Type B pancreatic cell (in vitro differentiated cells): ENCODE measurements around the gene PUS1. TPM values are rescaled to one million over a fixed set of nuclear protein-coding genes. Genes with fewer than 3 reads are reported as not detected.
"Not testable (repeated sequence)": the region's sequence is repeated elsewhere in the genome, so short reads cannot be mapped to it uniquely, and the experiment has no call there.

Source experiments
- DNase-seq: peaks from one replicate; pipeline ENCODE4 v3.0.0; 2021; ENCODE audit warnings: mixed read lengths; ENCODE audit not compliant: unreplicated experiment; ENCODE audit errors: extremely low spot score
- H3K27ac Mint-ChIP-seq: 2 replicates; pipeline ENCODE4 v1.8.0; 2021; ENCODE audit warnings: mild to moderate bottlenecking, mixed read lengths
- H3K27me3 Mint-ChIP-seq: 2 replicates; pipeline ENCODE4 v1.8.0; 2021; ENCODE audit warnings: mixed read lengths
- H3K36me3 Mint-ChIP-seq: 2 replicates; pipeline ENCODE4 v1.8.0; 2021; ENCODE audit warnings: mixed read lengths
- H3K4me1 Mint-ChIP-seq: one replicate; pipeline ENCODE4 v1.8.0; 2021; ENCODE audit warnings: mixed read lengths; ENCODE audit not compliant: unreplicated experiment
- H3K4me3 Mint-ChIP-seq: 2 replicates; pipeline ENCODE4 v1.8.0; 2021; ENCODE audit warnings: mild to moderate bottlenecking, mixed read lengths
- H3K9me3 Mint-ChIP-seq: 2 replicates; pipeline ENCODE4 v1.8.0; 2021; ENCODE audit warnings: mixed read lengths
- total RNA-seq: library from RNA; stranded (reverse); gene quantifications from 2 replicates; pipeline ENCODE4 v1.2.1, GENCODE V29; 2021; ENCODE audit warnings: low replicate concordance
- TF ChIP-seq, protein P1 (sequence below): fragments of 200-600 bp; sonication (generic); conservative IDR thresholded peaks from 2 replicates; pipeline ENCODE4 v1.5.0; 2021; ENCODE audit warnings: antibody characterized with exemption, mild to moderate bottlenecking

The PUS1 gene
- total RNA-seq, 1 donor from 2014 or later: 38.1 TPM

DNA sequence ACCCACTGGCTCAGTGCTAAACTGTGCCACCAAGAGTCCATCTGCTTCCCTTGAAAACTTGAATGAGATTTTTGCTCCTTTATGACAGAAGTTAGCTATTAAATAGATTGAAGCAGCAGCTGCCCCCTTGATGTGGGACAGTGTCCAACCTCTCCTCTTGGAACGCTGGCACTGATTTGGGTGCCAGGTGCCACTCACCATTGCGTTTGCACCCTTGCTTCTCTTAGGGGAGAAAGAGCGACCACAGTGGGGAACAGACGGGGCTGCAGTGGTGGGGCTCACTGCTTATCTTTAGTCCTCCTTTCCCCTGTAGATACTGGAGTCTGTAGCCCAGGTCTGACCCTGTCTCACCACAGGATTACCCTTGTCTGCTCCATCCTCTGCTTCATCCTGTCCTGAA, 30.0 kb downstream of the PUS1 start:
- H3K36me3 Mint-ChIP-seq: peaks cover 7% of the 10 kb centered on the region
- TF ChIP-seq, protein P1, sequence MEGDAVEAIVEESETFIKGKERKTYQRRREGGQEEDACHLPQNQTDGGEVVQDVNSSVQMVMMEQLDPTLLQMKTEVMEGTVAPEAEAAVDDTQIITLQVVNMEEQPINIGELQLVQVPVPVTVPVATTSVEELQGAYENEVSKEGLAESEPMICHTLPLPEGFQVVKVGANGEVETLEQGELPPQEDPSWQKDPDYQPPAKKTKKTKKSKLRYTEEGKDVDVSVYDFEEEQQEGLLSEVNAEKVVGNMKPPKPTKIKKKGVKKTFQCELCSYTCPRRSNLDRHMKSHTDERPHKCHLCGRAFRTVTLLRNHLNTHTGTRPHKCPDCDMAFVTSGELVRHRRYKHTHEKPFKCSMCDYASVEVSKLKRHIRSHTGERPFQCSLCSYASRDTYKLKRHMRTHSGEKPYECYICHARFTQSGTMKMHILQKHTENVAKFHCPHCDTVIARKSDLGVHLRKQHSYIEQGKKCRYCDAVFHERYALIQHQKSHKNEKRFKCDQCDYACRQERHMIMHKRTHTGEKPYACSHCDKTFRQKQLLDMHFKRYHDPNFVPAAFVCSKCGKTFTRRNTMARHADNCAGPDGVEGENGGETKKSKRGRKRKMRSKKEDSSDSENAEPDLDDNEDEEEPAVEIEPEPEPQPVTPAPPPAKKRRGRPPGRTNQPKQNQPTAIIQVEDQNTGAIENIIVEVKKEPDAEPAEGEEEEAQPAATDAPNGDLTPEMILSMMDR: no peak
- H3K9me3 Mint-ChIP-seq: no peaks in the 10 kb centered on the region
- H3K27me3 Mint-ChIP-seq: no peaks in the 10 kb centered on the region
- no peak overlapping the region for H3K27ac Mint-ChIP-seq
- H3K4me1 Mint-ChIP-seq: peaks cover 25% of the 10 kb centered on the region
- DNase-seq: no peak
- no peak overlapping the region for H3K4me3 Mint-ChIP-seq

DNA sequence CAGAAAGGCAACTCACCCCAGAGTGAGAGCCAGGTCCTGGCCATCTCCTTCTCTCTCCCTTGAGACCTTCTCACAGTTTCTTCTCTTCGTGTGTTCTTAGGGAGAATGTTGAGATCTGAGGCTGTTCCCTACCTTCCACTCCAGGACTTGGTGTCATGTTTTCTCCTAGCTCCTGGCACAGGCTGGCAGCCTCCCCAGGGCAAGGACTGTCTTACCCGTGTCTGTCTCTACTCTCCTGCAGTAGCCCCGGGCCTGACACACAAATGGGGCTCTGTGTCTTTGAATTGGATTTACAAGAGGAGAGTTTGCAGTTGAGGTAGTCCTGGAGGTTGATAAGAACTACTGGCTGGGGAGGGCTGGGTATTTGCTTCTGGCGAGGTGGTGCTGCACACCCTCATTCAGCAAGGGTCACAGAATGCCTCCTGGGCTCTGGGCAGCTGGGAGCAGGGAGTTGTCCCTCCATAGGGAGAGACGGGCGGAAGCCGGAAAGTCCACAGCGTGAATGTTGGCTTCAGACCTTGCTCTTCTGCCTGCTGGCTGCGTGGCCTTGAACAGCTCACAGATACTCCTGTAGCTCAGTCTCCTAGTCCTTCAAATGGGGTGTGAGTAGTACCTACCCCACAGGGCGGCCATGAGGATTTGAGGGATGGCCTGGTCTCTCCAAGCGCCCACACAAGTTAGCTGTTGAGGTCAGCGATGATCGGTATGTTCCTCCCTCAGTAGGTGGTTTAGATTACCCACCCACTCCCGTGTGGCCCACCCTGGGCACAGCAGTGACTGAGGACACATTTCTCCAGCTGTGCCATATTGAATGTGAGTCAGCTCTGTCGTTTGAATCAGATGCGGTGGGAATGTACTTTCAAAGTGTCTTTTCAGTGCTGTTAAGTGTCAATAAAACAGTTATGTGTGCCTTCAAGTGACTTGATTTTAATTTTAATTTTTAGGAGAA, 30.8 kb downstream of the PUS1 start:
- no peak overlapping the region for H3K27ac Mint-ChIP-seq
- no peaks in the 10 kb centered on the region for H3K27me3 Mint-ChIP-seq
- TF ChIP-seq, protein P1: no peak

DNA sequence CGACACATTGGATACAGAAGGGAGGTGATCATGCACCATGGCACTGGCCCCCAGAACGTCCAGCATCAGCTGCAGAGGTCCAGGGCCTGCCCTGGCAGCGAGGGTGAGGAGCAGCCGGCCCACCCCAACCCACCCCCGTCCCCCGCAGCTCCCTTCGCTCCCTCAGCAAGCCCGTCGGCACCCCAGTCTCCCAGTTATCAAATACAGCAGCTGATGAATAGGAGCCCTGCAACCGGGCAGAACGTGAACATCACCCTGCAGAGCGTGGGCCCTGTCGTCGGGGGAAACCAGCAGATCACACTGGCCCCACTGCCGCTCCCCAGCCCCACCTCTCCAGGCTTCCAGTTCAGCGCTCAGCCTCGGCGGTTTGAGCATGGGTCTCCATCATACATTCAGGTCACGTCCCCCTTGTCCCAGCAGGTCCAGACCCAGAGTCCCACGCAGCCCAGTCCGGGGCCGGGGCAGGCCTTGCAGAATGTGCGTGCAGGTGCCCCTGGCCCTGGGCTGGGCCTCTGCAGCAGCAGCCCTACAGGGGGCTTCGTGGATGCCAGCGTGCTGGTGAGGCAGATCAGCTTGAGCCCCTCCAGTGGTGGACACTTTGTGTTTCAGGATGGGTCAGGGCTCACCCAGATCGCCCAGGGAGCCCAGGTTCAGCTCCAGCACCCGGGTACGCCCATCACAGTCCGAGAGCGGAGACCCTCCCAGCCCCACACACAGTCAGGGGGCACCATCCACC, 31.7 kb downstream of the PUS1 start:
- H3K4me3 Mint-ChIP-seq: not testable (repeated sequence)

More for the DNA sequence above, 30.8 kb downstream of the PUS1 start:
- Mint-ChIP-seq H3K4me3 (no peak overlapping the region), H3K36me3 (peaks cover 7% of the 10 kb centered on the region), H3K4me1 (peaks cover 25% of the 10 kb centered on the region), H3K9me3 (no peaks in the 10 kb centered on the region)
- DNase-seq: no peak

DNA sequence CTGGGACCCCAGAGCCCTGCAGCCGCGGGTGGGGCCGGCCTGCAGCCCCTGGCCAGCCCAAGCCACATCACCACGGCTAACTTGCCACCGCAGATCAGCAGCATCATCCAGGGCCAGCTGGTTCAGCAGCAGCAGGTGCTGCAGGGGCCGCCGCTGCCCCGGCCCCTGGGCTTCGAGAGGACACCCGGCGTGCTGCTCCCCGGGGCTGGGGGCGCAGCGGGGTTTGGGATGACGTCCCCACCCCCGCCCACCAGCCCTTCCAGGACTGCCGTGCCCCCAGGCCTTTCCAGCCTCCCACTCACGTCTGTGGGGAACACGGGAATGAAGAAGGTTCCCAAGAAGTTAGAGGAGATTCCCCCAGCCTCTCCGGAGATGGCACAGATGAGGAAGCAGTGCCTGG, 32.3 kb downstream of the PUS1 start:
- not testable (repeated sequence) for H3K27ac Mint-ChIP-seq, H3K4me3 Mint-ChIP-seq, H3K27me3 Mint-ChIP-seq, DNase-seq, H3K36me3 Mint-ChIP-seq, H3K9me3 Mint-ChIP-seq
- H3K4me1 Mint-ChIP-seq: peaks cover 17% of the 10 kb centered on the region

More for the DNA sequence above, 31.7 kb downstream of the PUS1 start:
- peaks cover 23% of the 10 kb centered on the region for H3K4me1 Mint-ChIP-seq
- H3K9me3 Mint-ChIP-seq, H3K27me3 Mint-ChIP-seq, DNase-seq, H3K36me3 Mint-ChIP-seq, H3K27ac Mint-ChIP-seq: not testable (repeated sequence)

DNA sequence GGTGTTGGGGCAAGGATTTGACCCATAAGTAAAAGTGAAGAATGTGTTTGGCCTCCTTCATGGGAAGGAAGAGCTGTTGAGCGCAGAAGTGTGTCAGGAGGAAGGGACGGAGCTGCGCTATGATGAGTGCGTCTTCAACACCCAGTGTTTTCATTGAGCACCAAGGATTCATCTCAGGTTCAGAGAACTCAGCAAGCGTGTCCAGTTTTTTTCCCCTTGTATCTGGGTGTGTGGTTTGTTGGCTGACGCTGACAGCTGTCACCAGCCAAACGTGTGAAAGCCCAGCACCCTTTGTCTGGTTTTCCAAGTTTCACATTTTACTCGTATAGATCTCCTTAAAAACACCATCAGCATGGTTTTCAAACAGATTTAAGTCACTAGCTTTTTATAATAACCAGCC, 33.0 kb downstream of the PUS1 start:
- Mint-ChIP-seq H3K4me1 (peaks cover 14% of the 10 kb centered on the region), H3K36me3 (peaks cover 3% of the 10 kb centered on the region), H3K27ac (no peak overlapping the region), H3K4me3 (no peak overlapping the region), H3K27me3 (no peaks in the 10 kb centered on the region), H3K9me3 (no peaks in the 10 kb centered on the region)
- no peak for DNase-seq
- TF ChIP-seq, protein P1: no peak

DNA sequence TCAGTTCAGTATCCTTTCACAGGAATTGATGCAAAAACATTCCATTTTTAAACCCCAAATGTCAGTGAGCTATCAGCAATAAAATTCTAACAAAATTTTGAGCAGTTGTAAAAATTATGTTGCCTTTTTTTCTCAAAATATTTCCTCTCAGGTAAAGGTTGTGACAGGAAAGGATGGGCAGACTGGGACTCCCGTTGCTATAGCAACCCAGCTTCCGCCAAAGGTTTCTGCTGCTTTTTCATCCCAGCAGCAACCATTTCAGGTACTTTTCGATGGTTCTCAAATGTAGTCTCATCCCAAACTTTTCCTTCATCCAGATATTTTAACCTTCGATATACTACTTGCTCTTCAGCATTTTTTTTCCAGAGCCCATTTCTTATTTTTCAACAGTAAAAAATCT, 34.3 kb downstream of the PUS1 start:
- Mint-ChIP-seq H3K27me3 (no peaks in the 10 kb centered on the region), H3K36me3 (peaks cover 3% of the 10 kb centered on the region), H3K4me3 (no peak overlapping the region), H3K9me3 (no peaks in the 10 kb centered on the region), H3K27ac (no peak overlapping the region), H3K4me1 (peaks cover 7% of the 10 kb centered on the region)
- TF ChIP-seq, protein P1: no peak
- no peak for DNase-seq
